Fibroblast of pulmonary artery (primary cell): Measurements from ENCODE around the gene KLC4.

Experiments
- DNase-seq: peaks from one replicate; pipeline ENCODE4 v3.0.0-alpha.2; 2010; ENCODE audit warnings: low read depth
- H3K4me3 ChIP-seq: replicated peaks from 2 replicates; pipeline ENCODE4 v1.5.1; 2011; ENCODE audit warnings: low read depth, mild to moderate bottlenecking, control low read depth, low read length, moderate library complexity
- CTCF ChIP-seq: IDR thresholded peaks from 2 replicates; pipeline ENCODE4 v1.5.1; 2011; ENCODE audit warnings: mild to moderate bottlenecking, control low read depth, low read length, inconsistent platforms; ENCODE audit errors: missing control alignments

The KLC4 gene

GRCh38 chr6:43054206-43054943 lies 5.1 kb upstream of the KLC4 start:
- H3K4me3 ChIP-seq = peak overlapping the region; percentile 82
- DNase-seq = no peak
- no peak for TF ChIP-seq CTCF

- H3K4me3 ChIP-seq = no peak overlapping the region
- no peak for DNase-seq
- no peak for TF ChIP-seq CTCF
Observed at GRCh38 chr6:43055966-43056365, 3.5 kb upstream of the KLC4 start.

- DNase-seq = no peak
- TF ChIP-seq CTCF = no peak
- H3K4me3 ChIP-seq = peak overlapping the region; percentile 99
Observed at GRCh38 chr6:43058531-43058930, 900 bp upstream of the KLC4 start.

- TF ChIP-seq CTCF = no peak
- H3K4me3 ChIP-seq = peak overlapping the region; percentile 99
- DNase-seq = no peak
Observed at GRCh38 chr6:43060034-43060754, 763 bp downstream of the KLC4 start.

- no peak for DNase-seq
- peak overlapping the region; percentile 99 for H3K4me3 ChIP-seq
- no peak for TF ChIP-seq CTCF
Observed at GRCh38 chr6:43060755-43061633, 1.6 kb downstream of the KLC4 start.

GRCh38 chr6:43061861-43062260 lies 2.4 kb downstream of the KLC4 start:
- TF ChIP-seq CTCF = no peak
- H3K4me3 ChIP-seq = no peak overlapping the region
- DNase-seq = no peak
